Hematopoietic multipotent progenitor cell treated with erythropoietin and hydrocortisone succinate and interleukin-3 and kit ligand, for 15 days (in vitro differentiated cells): ENCODE results near the gene CLIP4.

Experiments
- DNase-seq: peaks from one replicate; pipeline ENCODE4 v3.0.0-alpha.2; 2015; ENCODE audit warnings: low spot score

Gene CLIP4

GRCh38 chr2:29134933-29135332, 19.7 kb downstream of the CLIP4 start:
- DNase-seq: no peak

- DNase-seq: no peak
These were observed 23.9 kb downstream of the CLIP4 start for GRCh38 chr2:29139152-29139551.

GRCh38 chr2:29139731-29140130, 24.5 kb downstream of the CLIP4 start:
- no peak for DNase-seq

GRCh38 chr2:29143657-29144056, 28.4 kb downstream of the CLIP4 start:
- DNase-seq: no peak

- DNase-seq: no peak
These were observed 31.0 kb downstream of the CLIP4 start for GRCh38 chr2:29146197-29146596.

GRCh38 chr2:29147963-29148362, 32.7 kb downstream of the CLIP4 start:
- DNase-seq: no peak

- DNase-seq: no peak
These were observed 39.4 kb downstream of the CLIP4 start for GRCh38 chr2:29154610-29155009.

GRCh38 chr2:29155578-29155977, 40.4 kb downstream of the CLIP4 start:
- no peak for DNase-seq

- DNase-seq: no peak
These were observed 41.9 kb downstream of the CLIP4 start for GRCh38 chr2:29157131-29157530.

GRCh38 chr2:29159125-29159524, 43.9 kb downstream of the CLIP4 start:
- DNase-seq: no peak

GRCh38 chr2:29160184-29160583, 45.0 kb downstream of the CLIP4 start:
- DNase-seq: no peak

GRCh38 chr2:29162204-29162928, 47.2 kb downstream of the CLIP4 start:
- DNase-seq: no peak

GRCh38 chr2:29164091-29164846, 49.1 kb downstream of the CLIP4 start:
- DNase-seq: no peak

- no peak for DNase-seq
These were observed 50.4 kb downstream of the CLIP4 start for GRCh38 chr2:29165362-29166241.

GRCh38 chr2:29166242-29167039, 51.2 kb downstream of the CLIP4 start:
- no peak for DNase-seq

- DNase-seq: no peak
These were observed 59.7 kb downstream of the CLIP4 start for GRCh38 chr2:29174937-29175336.

GRCh38 chr2:29175338-29175737, 60.1 kb downstream of the CLIP4 start:
- no peak for DNase-seq

GRCh38 chr2:29182334-29182733, 67.1 kb downstream of the CLIP4 start:
- no peak for DNase-seq

- DNase-seq: no peak
These were observed 67.7 kb downstream of the CLIP4 start for GRCh38 chr2:29182920-29183319.

GRCh38 chr2:29184531-29184930, 69.3 kb downstream of the CLIP4 start:
- no peak for DNase-seq

- no peak for DNase-seq
These were observed 71.6 kb downstream of the CLIP4 start for GRCh38 chr2:29186817-29187216.

GRCh38 chr2:29187926-29188325, 72.7 kb downstream of the CLIP4 start:
- DNase-seq: no peak
